Measurements from ENCODE around the gene XKR8.
"Not testable (repeated sequence)": the region's sequence is repeated elsewhere in the genome, so short reads cannot be mapped to it uniquely, and the experiment has no call there.

The XKR8 gene

DNA sequence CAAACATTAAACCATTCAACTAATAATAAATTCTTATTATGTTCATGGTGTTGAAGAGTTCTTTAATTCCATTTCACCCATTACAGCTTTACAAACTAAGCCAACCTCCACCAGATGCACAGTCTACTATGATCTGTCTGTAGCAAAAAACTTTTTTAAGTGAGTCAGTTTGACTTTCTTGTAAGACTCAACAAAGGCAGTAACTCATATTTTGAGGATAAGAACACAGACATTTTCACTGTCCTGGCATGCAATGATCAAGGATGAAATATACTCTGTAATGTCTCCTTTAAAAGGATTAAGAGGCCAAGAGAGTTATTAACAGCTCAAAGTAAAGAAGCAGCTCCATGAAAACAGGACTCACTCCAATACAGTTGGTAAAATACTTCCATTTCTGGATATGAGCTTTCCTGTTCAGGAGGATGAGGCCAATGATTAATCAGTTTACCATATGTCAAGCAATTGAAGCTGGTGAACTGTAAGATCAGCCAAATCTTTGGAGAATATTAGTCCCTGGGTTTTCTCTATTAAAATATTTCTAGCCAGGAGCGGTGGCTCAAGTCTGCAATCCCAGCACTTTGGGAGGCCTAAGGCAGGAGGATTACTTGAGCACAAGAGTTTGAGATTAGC is 20.6 kb downstream of the XKR8 start:
- Mint-ChIP-seq H3K36me3 (ENCODE audit: low read depth) (peaks cover 21% of the 10 kb centered on the region), H3K4me1 (no peaks in the 10 kb centered on the region), H3K9me3 (no peaks in the 10 kb centered on the region), H3K4me3 (no peak overlapping the region), H3K27me3 (ENCODE audit: low read depth, poor library complexity) (no peaks in the 10 kb centered on the region), H3K27ac (no peak overlapping the region)
- TF ChIP-seq, protein P1, sequence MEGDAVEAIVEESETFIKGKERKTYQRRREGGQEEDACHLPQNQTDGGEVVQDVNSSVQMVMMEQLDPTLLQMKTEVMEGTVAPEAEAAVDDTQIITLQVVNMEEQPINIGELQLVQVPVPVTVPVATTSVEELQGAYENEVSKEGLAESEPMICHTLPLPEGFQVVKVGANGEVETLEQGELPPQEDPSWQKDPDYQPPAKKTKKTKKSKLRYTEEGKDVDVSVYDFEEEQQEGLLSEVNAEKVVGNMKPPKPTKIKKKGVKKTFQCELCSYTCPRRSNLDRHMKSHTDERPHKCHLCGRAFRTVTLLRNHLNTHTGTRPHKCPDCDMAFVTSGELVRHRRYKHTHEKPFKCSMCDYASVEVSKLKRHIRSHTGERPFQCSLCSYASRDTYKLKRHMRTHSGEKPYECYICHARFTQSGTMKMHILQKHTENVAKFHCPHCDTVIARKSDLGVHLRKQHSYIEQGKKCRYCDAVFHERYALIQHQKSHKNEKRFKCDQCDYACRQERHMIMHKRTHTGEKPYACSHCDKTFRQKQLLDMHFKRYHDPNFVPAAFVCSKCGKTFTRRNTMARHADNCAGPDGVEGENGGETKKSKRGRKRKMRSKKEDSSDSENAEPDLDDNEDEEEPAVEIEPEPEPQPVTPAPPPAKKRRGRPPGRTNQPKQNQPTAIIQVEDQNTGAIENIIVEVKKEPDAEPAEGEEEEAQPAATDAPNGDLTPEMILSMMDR (IDR thresholded peaks at IDR 0.05): no peak
- no peak for DNase-seq

GRCh38 chr1:27981145-27981544 is 21.4 kb downstream of the XKR8 start:
- Mint-ChIP-seq H3K27ac (no peak overlapping the region), H3K4me3 (no peak overlapping the region), H3K4me1 (no peaks in the 10 kb centered on the region), H3K27me3 (ENCODE audit: low read depth, poor library complexity) (no peaks in the 10 kb centered on the region), H3K9me3 (no peaks in the 10 kb centered on the region), H3K36me3 (ENCODE audit: low read depth) (peaks cover 24% of the 10 kb centered on the region)
- TF ChIP-seq, protein P1 (IDR thresholded peaks at IDR 0.05): no peak
- DNase-seq: no peak

- TF ChIP-seq, protein P1 (IDR thresholded peaks at IDR 0.05): no peak
- Mint-ChIP-seq H3K27ac (no peak overlapping the region), H3K4me3 (no peak overlapping the region), H3K4me1 (no peaks in the 10 kb centered on the region), H3K9me3 (no peaks in the 10 kb centered on the region), H3K27me3 (ENCODE audit: low read depth, poor library complexity) (no peaks in the 10 kb centered on the region), H3K36me3 (ENCODE audit: low read depth) (peaks cover 49% of the 10 kb centered on the region)
- no peak for DNase-seq
Observed at GRCh38 chr1:27990920-27991537, 31.3 kb downstream of the XKR8 start.

- DNase-seq: no peak
- TF ChIP-seq, protein P1 (IDR thresholded peaks at IDR 0.05): no peak
- H3K4me3 Mint-ChIP-seq: no peak overlapping the region
- no peaks in the 10 kb centered on the region for H3K4me1 Mint-ChIP-seq
- no peaks in the 10 kb centered on the region for H3K9me3 Mint-ChIP-seq
- H3K27ac Mint-ChIP-seq: no peak overlapping the region
- H3K27me3 Mint-ChIP-seq (ENCODE audit: low read depth, poor library complexity): no peaks in the 10 kb centered on the region
- peaks cover 56% of the 10 kb centered on the region for H3K36me3 Mint-ChIP-seq (ENCODE audit: low read depth)
Observed at GRCh38 chr1:27992276-27992675, 32.5 kb downstream of the XKR8 start.

- no peak overlapping the region for H3K27ac Mint-ChIP-seq
- H3K4me1 Mint-ChIP-seq: no peaks in the 10 kb centered on the region
- no peak overlapping the region for H3K4me3 Mint-ChIP-seq
- TF ChIP-seq, protein P1 (IDR thresholded peaks at IDR 0.05): no peak
- H3K9me3 Mint-ChIP-seq: no peaks in the 10 kb centered on the region
- H3K36me3 Mint-ChIP-seq (ENCODE audit: low read depth): peaks cover 56% of the 10 kb centered on the region
- no peak for DNase-seq
- H3K27me3 Mint-ChIP-seq (ENCODE audit: low read depth, poor library complexity): no peaks in the 10 kb centered on the region
Observed at GRCh38 chr1:27993241-27993640, 33.5 kb downstream of the XKR8 start.

DNA sequence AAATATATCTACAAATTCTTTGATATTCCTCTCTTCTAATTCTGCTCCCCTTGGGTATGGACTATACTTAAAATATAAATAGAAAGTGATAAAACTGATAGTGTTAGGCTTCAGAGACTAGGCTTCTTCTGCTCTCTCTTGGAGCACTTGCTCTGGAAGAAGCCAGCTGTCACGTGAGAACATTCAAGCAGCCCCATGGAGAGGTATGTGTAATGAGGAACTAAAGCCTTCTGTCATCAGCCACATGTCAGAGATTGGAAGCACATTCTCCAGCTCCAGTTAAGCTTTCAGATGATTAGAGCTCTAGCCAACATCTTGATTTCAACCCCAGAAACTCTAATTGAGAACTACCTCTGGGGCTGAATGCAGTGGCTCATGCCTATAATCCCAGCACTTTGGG is 34.3 kb downstream of the XKR8 start:
- H3K27me3 Mint-ChIP-seq (ENCODE audit: low read depth, poor library complexity): no peaks in the 10 kb centered on the region
- no peak overlapping the region for H3K4me3 Mint-ChIP-seq
- H3K9me3 Mint-ChIP-seq: no peaks in the 10 kb centered on the region
- H3K4me1 Mint-ChIP-seq: no peaks in the 10 kb centered on the region
- TF ChIP-seq, protein P1 (IDR thresholded peaks at IDR 0.05): no peak
- DNase-seq: no peak
- H3K36me3 Mint-ChIP-seq (ENCODE audit: low read depth): peaks cover 52% of the 10 kb centered on the region
- H3K27ac Mint-ChIP-seq: no peak overlapping the region

GRCh38 chr1:27994526-27994925 is 34.8 kb downstream of the XKR8 start:
- H3K27me3 Mint-ChIP-seq (ENCODE audit: low read depth, poor library complexity); H3K9me3 Mint-ChIP-seq; H3K27ac Mint-ChIP-seq; H3K4me1 Mint-ChIP-seq; DNase-seq; H3K4me3 Mint-ChIP-seq: not testable (repeated sequence)
- H3K36me3 Mint-ChIP-seq (ENCODE audit: low read depth): peaks cover 51% of the 10 kb centered on the region

Data from nephron progenitor cell (in vitro differentiated cells).